Activated CD8-positive, alpha-beta memory T cell treated with anti-CD3 and anti-CD28 coated beads, Interleukin-2, amount 50 U/mL, for 1 hour (primary cell): Measurements from ENCODE around the gene TBX21.

Experiments used
- DNase-seq: peaks from one replicate; pipeline ENCODE4 v3.0.0-alpha.2; 2020; ENCODE audit errors: extremely low read depth

TBX21 gene

DNA sequence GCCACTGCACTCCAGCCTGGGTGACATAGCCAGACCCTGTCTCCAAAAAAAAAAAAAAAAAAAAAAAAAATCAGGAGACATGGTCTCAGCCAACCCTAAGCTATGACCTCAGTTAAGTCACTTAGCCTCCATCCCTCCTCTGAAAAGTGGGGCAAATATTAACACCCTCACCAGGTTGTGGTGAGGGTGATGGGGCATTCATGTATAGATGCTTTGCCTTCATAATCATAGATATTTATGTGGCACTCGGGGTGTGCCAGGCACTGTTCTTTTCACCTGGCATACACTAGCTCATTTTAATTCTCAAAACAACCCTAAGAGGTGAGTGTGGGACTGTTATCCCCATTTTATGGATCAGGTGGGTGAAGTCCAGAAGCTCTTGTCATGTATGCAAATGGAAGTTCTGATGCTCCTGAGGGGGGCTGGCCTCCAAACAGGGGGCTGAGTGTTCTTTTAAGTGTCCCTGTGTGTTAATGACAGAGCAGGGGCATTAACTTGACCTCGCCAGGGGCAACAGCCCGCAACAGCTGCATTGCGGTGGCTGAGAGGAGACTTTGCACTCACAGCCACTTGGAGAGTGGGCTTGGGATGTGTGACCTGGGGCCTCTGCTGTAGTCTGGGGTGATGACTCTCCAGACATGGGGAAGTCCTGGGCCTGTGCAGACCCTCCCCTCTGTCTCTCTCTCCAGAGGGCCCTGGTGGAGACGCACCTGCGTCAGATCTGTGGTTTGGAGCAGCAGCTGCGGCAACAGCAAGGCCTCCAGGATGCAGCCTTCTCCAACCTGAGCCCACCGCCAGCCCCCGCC, 34.9 kb upstream of the TBX21 start:
- no peak for DNase-seq

GRCh38 chr17:47698749-47699535, 34.1 kb upstream of the TBX21 start:
- no peak for DNase-seq

- no peak for DNase-seq
These were observed 33.5 kb upstream of the TBX21 start for GRCh38 chr17:47699536-47699840.

- DNase-seq, result no peak
These were observed 32.3 kb upstream of the TBX21 start for GRCh38 chr17:47700471-47701449.

DNA sequence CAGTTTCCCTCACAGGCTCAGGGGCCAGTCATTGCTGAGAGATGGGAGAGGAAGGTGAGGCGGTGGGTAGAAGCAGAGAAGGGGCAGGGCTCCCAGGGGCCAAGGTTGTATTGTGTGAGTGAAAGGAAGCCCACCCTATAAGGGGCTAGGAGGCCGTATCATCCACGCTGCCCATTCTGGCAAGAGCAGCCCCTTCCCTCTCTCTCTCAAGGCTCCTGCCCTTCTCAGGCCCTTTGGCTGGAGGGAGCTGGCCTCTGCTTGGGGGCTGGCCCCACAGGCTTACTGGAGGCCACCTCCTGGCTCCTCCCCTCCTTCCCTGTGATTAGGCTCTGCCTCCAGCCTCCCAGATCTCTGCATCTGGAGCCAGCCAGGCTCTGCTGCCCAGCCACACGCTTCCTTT, 31.4 kb upstream of the TBX21 start:
- DNase-seq, result no peak

GRCh38 chr17:47702391-47702995, 30.5 kb upstream of the TBX21 start:
- no peak for DNase-seq

GRCh38 chr17:47703191-47703591, 29.8 kb upstream of the TBX21 start:
- DNase-seq, result no peak

- DNase-seq, result no peak
These were observed 29.4 kb upstream of the TBX21 start for GRCh38 chr17:47703671-47704070.

DNA sequence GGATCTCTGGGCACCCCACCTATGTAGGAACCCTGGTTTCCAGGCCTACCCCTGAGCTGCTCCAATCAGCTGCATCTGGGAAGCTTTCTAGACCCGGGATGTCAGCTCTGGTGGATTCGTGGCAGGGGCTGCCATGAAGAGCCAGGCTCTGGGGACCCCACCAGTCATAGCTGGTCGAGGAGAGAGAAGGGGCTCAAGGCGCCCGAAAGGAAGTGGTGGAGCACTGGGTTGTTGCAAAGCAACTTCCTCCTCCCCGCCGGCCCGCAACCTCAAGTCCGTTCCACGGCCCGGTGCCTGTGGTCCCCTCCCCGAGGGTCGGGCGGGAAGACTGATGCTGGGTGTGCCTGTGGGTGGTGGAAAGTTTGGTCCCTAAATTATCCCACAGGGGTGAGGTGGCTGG, 28.9 kb upstream of the TBX21 start:
- DNase-seq, result no peak

DNA sequence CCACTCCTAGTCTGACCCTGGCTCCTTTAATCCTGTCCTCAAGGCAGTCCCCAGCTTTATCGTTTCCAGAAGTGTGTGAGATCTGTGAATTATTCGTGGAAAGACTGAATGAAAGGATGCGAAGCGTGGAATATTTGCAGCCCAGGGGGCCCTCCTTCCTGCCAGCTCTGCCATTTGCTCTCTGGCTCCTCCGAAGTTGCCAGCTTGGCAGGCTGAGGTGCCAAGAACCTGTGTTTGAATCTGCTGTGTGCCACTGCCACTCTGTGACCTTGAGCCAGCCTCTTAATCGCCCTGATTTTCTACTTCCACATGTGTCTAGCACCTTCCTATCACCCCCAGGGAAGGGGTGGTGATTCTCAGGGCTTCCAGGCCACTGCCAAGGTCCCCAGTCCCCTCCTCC, 28.3 kb upstream of the TBX21 start:
- DNase-seq, result no peak

GRCh38 chr17:47705536-47706530, 27.2 kb upstream of the TBX21 start:
- no peak for DNase-seq

DNA sequence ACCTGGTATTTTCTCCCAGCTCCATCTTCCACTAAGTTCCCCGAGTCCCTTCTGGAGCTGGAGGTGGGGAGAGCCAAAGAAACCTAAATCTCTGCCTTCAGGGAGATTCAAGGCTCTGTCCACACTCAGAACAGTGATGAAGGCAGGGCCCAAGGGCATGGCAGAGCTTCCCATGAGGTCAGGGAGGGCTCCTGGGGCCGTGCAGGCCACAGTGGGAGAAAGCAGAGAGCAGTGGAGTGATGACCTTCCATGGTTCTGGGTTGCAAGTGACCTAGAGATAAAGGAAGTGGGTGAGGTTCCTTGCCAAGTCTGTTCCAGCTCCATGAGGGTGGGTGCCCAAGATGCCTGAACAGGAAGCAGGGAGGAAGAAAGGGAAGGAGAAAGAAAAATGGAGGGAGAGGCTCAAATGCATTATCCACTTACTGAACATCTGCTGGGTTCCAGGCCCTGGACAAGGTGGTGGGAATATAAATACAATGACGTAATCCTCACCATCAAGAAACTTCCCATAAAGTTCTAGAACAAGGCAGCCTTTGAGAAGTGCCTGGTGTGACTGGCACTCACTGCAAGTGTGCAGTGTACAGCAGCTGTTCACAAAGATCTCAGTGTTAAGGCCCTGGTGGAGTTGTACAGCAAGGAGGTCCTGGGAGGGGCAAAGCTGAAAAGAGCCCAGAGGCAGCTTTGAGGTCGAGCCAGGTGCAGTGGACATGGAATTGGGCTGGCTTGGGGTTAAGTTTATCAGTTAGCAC, 25.8 kb upstream of the TBX21 start:
- DNase-seq, result no peak

- DNase-seq, result no peak
These were observed 25.2 kb upstream of the TBX21 start for GRCh38 chr17:47707884-47708283.

DNA sequence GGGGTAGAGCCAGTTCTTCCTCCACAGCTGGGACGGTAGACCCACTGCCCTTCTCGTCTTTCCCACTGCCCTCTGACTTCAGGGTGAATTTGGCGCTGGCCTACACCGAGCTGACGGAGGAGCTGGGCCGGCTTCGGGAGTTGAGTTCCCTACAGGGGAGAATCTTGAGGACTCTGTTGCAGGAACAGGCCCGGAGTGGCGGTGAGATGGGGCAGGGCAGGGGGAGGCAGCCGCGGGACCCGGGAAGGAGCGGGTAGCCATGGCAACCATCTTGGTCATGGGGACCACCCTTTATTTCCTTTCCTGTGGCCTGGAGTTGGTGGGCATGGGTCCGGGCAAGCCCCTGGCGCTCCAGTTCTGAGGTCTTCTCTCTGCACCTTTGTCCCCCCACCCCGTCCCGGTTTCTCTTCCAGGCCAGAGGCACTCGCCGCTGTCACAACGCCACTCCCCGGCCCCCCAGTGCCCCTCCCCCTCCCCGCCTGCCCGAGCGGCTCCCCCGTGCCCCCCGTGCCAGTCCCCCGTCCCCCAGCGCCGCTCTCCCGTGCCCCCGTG, 24.6 kb upstream of the TBX21 start:
- DNase-seq, result no peak

- DNase-seq, result no peak
These were observed 24.0 kb upstream of the TBX21 start for GRCh38 chr17:47708864-47709541.

DNA sequence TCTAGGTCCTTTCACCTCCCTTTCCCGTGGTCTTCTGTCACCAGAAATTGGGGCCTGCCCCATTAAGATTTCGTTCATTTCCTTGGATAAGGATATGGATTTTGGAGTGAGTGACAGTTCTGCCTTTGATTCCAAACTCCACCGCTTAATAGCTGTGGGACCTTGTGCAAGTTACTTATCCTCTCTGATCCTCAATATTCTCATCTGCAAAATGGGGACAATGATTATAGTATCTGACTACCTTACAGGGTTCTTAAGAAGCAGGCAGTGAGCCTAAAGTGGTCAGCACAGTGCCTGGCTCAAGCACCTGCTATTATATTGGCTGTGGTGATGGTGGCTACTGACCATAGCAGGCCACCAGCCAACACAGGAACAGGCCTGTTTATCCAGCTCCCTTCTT, 23.4 kb upstream of the TBX21 start:
- no peak for DNase-seq

- DNase-seq, result no peak
These were observed 21.5 kb upstream of the TBX21 start for GRCh38 chr17:47711366-47712099.

GRCh38 chr17:47712330-47713023, 20.6 kb upstream of the TBX21 start:
- no peak for DNase-seq
